ENCODE results near the gene PGAM2. TPM values are rescaled to one million over a fixed set of nuclear protein-coding genes. Genes with fewer than 3 reads are reported as not detected.
A peak's percentile ranks its signal among the peaks of the same experiment; 100 is the strongest.

The PGAM2 gene
- total RNA-seq, 4 donors from 2014 or later, result 2.3 to 5.0 TPM; not detected in 2

DNA sequence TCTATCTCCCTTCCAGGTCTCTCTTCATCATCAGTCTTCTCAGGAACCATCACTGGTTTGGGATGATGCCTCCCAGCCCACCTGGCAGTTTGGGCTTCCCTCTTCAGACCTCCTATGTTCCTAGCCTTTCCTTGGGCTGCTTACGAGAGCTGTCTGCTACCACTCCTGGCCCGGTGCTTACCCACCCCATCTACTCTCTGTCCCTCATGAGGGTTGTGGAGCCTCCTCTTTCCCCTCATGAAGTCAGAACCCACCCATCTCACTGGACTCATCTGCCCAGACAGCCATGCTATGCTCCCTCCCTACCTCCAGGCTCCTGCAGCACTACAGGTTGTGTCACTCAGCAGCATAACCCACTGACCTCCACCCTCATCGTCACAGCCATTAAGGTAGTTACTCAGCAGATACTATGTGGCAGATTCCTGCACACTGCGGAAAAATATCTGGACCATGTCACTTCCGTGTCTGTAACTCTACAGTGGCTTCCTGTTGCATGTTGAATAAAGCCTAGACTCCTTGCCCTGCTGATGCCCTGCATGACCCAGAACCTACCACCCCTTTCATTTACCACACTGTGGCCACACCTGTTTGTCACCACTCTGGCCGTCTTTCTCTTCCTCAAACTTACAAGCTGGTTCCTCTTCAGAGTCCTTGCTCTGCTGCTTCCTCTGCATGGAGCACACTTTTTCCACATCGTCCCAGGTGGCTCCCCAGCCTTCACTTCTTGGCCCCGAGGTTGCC is 18.9 kb downstream of the PGAM2 start:
- Histone ChIP-seq H3K27ac (no peak overlapping the region), H3K27me3 (no peaks in the 10 kb centered on the region), H3K36me3 (peaks cover 20% of the 10 kb centered on the region), H3K9me3 (no peaks in the 10 kb centered on the region), H3K4me1 (peaks cover 29% of the 10 kb centered on the region), H3K4me3 (no peak overlapping the region)
- 73% methylated on average over 8 of the region's 8 CpGs for WGBS
- TF ChIP-seq POLR2AphosphoS5 (IDR thresholded peaks at IDR 0.05), result no peak
- no peak for TF ChIP-seq EP300 (IDR thresholded peaks at IDR 0.05)
- peak in 1 of 2 donors; percentile 66 for DNase-seq (ENCODE audit: low spot score in 2 of 2)

DNA sequence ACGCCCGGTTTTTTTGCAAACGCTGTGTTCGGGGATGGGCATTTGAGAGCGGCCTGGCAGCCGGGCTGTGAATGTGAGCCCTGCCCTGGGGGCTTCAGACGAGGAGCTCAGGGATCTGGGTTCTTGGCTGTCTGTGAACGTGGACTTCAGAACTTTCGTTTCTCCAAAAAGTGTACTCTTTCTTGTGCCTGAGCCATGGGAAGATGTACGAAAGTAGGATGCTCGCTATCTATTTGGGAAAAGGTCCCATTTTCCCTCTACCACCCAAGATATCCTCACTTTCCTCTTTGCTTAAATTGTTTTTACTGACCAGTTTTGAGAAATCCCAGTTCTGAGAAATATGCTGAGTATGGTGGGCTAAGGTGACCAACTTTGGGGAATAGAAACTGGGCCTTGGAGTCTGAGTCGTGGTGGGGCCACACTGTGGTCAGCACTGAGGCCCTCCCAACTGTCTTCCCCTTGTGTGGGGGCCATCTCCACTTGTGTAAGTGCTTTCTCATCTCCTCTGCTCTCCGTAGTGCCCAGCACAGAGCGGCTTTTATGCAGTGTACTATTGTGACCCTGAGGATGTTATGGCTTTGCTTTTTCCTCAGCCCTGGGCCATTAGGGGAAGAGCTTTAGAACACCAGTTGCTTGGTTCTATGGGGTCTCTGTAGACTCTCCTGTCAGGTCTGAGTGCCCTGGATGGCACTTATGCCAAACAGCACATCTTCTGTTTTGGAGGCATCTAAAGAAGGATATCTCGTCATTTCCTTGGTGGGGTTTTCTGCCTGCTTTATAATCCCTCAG is 19.9 kb downstream of the PGAM2 start:
- DNase-seq (ENCODE audit: low spot score in 2 of 2), result no peak
- 36% methylated on average over 8 of the region's 15 CpGs for WGBS
- Histone ChIP-seq H3K27ac (peak overlapping the region; percentile 92), H3K36me3 (peaks cover 9% of the 10 kb centered on the region), H3K9me3 (no peaks in the 10 kb centered on the region), H3K27me3 (no peaks in the 10 kb centered on the region), H3K4me3 (peak overlapping the region; percentile 90), H3K4me1 (peaks cover 36% of the 10 kb centered on the region)
- no peak for TF ChIP-seq EP300 (IDR thresholded peaks at IDR 0.05)
- TF ChIP-seq POLR2A (IDR thresholded peaks at IDR 0.05), result no peak
- TF ChIP-seq, protein P1, sequence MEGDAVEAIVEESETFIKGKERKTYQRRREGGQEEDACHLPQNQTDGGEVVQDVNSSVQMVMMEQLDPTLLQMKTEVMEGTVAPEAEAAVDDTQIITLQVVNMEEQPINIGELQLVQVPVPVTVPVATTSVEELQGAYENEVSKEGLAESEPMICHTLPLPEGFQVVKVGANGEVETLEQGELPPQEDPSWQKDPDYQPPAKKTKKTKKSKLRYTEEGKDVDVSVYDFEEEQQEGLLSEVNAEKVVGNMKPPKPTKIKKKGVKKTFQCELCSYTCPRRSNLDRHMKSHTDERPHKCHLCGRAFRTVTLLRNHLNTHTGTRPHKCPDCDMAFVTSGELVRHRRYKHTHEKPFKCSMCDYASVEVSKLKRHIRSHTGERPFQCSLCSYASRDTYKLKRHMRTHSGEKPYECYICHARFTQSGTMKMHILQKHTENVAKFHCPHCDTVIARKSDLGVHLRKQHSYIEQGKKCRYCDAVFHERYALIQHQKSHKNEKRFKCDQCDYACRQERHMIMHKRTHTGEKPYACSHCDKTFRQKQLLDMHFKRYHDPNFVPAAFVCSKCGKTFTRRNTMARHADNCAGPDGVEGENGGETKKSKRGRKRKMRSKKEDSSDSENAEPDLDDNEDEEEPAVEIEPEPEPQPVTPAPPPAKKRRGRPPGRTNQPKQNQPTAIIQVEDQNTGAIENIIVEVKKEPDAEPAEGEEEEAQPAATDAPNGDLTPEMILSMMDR (IDR thresholded peaks at IDR 0.05), result no peak
- TF ChIP-seq POLR2AphosphoS5 (IDR thresholded peaks at IDR 0.05), result no peak

DNA sequence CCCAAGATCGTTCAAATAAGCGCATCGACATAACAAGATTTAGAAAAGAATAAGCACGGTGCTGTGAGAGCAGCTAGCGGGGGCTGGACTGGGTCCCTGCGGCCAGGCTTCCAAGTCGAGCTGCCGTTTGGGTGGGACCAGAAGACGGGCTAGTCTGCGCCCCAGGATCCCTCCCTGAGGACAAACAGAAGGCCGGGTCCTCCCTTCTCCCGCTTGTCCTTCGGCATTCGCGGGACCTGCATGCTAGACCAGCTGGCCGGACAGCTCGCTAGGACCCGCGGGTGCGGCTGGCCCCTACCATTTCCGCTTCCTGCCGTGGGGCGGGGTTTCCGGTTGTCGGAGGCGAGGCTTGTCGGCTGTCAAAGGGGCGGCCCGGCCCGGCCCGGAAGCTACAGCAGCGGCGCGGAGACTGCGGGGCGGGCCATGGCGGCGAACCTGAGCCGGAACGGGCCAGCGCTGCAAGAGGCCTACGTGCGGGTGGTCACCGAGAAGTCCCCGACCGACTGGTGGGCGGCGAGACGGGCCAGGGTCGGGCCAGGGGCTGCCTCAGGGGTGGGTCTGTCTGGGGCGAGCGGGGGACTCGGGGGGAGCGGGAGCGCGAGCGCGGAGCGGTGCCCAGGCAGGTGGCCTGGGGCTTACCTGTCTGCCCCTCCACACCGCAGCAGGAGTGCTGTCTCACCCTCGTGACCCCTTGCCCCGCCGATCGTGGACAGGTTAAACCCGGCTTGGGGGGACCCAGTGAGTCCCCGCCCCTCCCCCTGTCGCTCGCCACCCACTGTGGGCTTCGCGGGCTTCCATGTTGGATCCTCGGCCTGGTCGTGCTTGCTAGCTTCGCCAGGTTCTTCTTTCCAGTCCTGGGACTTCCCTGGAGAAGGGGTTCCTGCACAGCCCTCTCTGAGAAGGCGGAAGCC is 20.8 kb downstream of the PGAM2 start, which contains the start of gene DBNL:
DBNL (plus strand) TSS at position 388 of the 911 bp plus-strand sequence; CDS start at position 424, 36 bp downstream.
- Histone ChIP-seq H3K36me3 (peaks cover under 1% of the 10 kb centered on the region), H3K4me1 (peaks cover 41% of the 10 kb centered on the region), H3K27ac (peak within 1 kb of the TSS; percentile 92), H3K9me3 (no peaks in the 10 kb centered on the region), H3K4me3 (peak within 1 kb of the TSS; percentile 90), H3K27me3 (no peaks in the 10 kb centered on the region)
- DNase-seq (ENCODE audit: low spot score in 2 of 2), result peak; percentile 97 to 98
- no peak for TF ChIP-seq EP300 (IDR thresholded peaks at IDR 0.05)
- TF ChIP-seq, protein P1 (IDR thresholded peaks at IDR 0.05), result no peak
- TF ChIP-seq POLR2A (IDR thresholded peaks at IDR 0.05), result peak in 1 of 2 donors; percentile 63
- TF ChIP-seq POLR2AphosphoS5 (IDR thresholded peaks at IDR 0.05), result peak in 2 of 3 donors; percentile 53 to 84
- 0% methylated on average over 12 of the region's 74 CpGs for WGBS

DNA sequence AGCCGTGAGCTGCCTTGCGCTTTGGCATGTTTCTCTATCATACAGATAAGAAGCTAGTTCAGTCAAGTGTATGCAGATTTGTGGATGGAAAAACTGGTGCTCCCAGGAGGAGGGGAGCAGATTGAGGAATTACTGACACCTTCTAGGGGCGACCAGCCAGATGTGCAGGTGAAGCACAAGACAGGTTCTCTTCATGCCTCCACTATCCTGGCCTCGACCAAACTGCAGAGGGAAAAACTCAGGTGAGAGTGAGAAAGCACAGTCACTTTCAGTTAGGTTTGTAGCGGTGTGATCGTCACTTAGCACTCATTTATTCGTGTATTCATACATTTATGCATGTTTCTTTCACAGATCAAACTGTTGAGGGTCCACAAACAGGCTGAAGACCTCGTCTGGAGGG is 21.5 kb downstream of the PGAM2 start:
- H3K27ac ChIP-seq, result peak overlapping the region; percentile 92
- no peaks in the 10 kb centered on the region for H3K27me3 ChIP-seq
- TF ChIP-seq POLR2A (IDR thresholded peaks at IDR 0.05), result no peak
- DNase-seq (ENCODE audit: low spot score in 2 of 2), result no peak
- no peaks in the 10 kb centered on the region for H3K36me3 ChIP-seq
- H3K9me3 ChIP-seq, result no peaks in the 10 kb centered on the region
- WGBS, result 26% methylated on average over 8 of the region's 8 CpGs
- peaks cover 36% of the 10 kb centered on the region for H3K4me1 ChIP-seq
- peak overlapping the region; percentile 90 for H3K4me3 ChIP-seq

DNA sequence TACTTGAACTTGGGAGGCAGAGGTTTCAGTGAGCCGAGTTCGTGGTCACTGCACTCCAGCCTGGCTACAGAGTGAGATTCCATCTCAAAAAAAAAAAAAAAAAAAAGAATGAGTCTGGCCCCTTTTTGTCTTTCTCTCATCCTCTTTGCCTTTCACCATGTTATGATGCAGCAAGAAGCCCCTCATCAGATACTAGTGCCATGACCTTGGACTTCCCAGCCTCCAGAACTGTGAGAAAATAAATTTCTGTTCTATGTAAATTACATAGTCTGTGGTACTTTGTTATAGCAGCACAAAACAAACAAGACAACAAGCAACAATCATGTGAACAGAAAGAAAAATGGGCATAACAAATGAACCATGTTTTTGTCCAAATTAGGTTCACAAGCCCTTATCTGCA is 23.1 kb downstream of the PGAM2 start:
- no peaks in the 10 kb centered on the region for H3K27me3 ChIP-seq
- TF ChIP-seq EP300 (IDR thresholded peaks at IDR 0.05) (no peak), POLR2AphosphoS5 (IDR thresholded peaks at IDR 0.05) (no peak), POLR2A (IDR thresholded peaks at IDR 0.05) (no peak)
- TF ChIP-seq, protein P1 (IDR thresholded peaks at IDR 0.05), result no peak
- WGBS, result 94% methylated on average over 2 of the region's 2 CpGs
- no peak overlapping the region for H3K4me3 ChIP-seq
- peaks cover 36% of the 10 kb centered on the region for H3K4me1 ChIP-seq
- no peak overlapping the region for H3K27ac ChIP-seq
- no peaks in the 10 kb centered on the region for H3K36me3 ChIP-seq
- no peak for DNase-seq (ENCODE audit: low spot score in 2 of 2)
- no peaks in the 10 kb centered on the region for H3K9me3 ChIP-seq

Data from suprapubic skin (tissue), 4 donors.